EL (cell line): ENCODE measurements around the gene FN1.

Experiments
- DNase-seq: peaks from one replicate; pipeline ENCODE4 v3.0.0-alpha.2; 2016

The FN1 gene

GRCh38 chr2:215405722-215406581 is 29.9 kb downstream of the FN1 start:
- DNase-seq: no peak

DNA sequence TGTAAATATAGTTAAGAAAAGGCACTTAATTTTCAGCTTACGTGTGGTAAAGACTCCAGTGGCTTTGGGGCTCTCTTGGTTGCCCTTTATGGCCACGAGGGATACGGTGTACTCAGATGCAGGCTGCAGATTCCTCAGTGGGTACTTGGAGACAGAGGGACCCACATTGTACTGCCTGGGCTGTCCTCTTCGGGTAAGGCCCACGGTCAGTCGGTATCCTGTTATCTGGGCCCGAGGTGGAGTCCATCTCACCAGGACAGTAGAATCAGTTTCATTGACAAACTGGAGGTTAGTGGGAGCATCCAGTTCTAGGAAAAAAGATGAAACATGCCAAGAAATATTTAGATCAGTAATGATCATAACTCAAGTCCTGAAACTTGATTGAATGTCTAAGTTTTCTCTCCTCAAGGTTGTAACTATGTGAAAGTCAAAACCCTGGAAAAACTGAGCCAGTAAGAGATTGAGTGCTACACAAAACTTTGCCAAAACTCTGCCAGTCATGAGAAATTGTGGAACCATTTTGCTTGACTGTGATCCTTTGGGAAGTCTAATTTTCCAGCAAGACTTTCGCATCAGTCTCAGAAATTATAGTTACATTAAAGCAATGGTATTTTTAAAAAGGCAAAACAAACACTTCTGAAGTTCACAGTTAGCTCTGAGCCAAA is 31.4 kb downstream of the FN1 start:
- DNase-seq: no peak

- DNase-seq: no peak
Observed at GRCh38 chr2:215403441-215404347, 32.2 kb downstream of the FN1 start.

GRCh38 chr2:215401896-215402379 is 33.9 kb downstream of the FN1 start:
- DNase-seq: peak; percentile 87

DNA sequence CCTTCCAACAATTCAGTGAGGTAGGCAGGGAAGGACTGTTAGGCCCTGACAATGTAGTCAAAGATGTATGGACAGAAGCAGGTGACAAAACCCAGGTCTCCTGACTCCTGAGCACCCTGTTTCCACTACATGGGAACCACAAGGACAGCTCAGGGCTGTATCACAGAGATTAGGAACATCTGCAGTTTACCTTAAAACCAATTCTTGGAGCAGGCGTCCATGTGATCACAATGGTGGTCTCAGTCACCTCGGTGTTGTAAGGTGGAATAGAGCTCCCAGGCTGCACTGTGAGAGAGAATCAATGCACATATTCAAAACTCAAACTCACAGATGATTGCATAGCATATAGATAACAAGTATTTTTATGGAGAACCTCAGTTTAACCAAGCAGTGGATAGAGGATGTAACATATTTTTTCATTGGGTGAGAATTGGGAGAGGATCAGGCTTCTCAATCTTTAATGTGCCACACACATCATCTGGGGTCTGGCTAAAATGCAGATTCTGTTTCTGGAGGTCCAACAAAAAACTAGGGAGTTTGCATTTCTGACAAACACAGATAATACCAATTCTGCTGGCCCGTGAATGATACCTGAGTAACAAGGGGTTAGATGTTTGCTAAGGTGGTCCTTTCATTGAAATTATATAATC is 36.7 kb downstream of the FN1 start:
- no peak for DNase-seq

DNA sequence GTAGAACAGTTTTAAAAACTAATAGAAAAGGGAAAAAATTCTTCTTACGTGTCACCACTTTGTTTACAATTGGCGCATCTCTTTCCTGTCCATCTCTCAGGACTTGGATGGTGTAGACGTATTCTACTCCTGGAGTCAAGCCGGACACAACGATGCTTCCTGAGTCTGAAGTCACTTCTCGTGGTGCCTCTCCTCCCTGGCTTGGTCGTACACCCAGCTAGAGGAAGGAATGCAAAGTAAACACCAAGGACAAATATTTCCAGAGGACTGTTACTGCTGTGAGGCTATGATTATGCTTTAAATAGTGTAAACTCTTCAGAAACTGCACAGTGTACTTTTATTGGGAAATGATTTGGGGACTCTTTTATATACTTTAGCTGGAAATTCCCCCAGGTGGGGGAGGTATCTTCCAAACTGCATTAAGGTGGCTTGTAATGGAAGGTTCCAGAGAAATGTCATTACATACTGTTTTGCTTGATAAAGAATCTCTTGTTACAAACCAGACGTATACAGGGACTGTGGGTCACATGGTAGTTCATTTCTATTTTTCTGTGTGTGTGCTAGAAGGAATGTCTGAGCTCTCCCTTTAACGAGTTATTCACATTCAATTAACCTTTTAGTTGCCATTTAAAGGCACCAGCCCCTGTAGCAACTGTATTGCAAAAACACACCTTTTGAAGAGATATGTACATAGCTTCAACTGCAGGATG is 38.1 kb downstream of the FN1 start:
- peak; percentile 20 for DNase-seq

- DNase-seq: peak; percentile 83
Observed at GRCh38 chr2:215396595-215397313, 39.1 kb downstream of the FN1 start.

DNA sequence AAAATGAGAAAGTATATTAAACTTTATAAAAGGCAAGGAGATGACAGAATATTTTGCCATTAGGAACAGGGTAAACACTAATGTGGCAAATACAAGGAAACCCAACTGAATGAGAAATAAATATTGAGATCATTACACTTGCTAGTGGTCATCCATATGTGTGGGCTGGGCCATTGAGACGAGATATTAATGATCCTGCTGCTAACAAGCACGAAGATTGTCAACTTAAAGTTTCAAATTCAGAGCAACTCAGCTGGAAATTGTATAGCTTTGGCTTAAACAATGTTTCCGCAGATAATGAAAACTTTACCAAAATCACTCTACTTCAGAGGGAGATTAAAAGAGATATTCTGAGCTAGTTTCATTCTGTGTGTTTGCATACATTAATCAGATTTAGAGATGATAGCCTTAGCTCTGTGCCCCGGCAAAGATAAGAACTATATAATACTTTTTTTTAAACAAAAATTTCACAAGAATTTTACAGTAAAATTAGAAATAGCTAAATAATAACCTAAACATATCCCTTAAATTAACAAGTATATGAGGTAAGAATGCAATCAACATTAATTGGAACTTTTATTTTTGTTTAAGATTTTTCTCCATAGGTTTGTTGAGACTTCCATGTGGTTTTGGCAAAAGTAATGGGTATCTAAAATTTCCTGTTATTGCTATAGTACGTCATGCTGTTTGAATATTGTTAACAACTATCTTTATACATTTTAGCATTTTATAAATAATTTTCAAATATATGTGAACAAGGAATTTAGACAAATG is 40.0 kb downstream of the FN1 start:
- no peak for DNase-seq

DNA sequence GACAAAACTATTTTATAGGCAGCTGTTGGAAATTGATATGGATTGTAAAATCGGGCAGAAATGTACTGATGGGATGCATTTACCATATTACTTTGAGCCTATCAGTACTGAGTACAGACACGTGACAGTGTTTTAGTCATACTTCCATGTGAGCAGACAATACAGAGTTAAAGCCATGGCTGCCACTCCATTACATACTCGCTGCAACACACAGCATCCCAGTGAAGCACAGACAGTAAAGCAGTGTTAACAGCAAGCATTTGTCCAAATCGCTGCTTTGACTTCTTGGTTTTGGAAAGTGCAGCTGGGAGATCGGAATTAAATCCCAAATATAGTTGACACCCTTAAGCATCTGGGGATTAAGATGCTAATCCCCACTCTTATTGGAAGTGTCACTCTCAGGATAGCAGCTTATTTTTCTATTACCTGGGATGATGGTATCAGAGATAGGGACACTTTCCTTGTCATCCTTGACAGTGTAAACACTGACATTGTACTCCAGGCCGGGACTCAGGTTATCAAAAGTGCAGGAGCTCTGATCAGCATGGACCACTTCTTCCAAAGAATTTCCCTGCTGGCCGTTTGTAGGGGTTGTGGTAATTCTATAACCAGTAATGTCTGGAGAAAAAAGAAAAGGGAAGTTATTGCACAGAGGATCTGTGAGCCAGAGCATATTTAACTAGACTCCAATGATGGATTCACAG is 41.6 kb downstream of the FN1 start:
- no peak for DNase-seq

DNA sequence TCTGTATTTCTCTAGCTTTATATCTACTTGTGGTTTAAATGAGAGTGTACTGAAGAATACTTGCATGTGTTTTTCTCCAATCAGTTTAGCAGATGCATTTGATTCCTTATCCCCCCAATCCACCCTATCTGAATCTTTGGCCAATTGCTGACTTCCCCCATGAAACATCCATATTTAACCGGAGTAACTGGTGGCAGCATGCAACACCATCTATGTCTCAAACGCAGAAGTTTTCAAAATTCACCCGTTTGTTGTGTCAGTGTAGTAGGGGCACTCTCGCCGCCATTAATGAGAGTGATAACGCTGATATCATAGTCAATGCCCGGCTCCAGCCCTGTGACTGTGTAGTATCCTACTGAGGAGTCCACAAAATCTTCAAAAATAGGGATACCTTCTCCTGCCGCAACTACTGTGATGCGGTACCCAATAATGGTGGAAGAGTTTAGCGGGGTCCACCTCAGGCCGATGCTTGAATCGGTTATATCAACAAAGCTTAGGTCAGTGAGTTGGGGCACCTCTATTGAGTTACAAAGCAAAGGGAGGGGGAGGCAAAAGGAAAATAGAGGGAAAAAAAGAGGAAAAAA is 43.1 kb downstream of the FN1 start:
- DNase-seq: no peak

GRCh38 chr2:215392164-215392563 is 43.7 kb downstream of the FN1 start:
- no peak for DNase-seq

- DNase-seq: no peak
Observed at GRCh38 chr2:215391531-215391930, 44.3 kb downstream of the FN1 start.

- DNase-seq: no peak
Observed at GRCh38 chr2:215390550-215390913, 45.3 kb downstream of the FN1 start.

DNA sequence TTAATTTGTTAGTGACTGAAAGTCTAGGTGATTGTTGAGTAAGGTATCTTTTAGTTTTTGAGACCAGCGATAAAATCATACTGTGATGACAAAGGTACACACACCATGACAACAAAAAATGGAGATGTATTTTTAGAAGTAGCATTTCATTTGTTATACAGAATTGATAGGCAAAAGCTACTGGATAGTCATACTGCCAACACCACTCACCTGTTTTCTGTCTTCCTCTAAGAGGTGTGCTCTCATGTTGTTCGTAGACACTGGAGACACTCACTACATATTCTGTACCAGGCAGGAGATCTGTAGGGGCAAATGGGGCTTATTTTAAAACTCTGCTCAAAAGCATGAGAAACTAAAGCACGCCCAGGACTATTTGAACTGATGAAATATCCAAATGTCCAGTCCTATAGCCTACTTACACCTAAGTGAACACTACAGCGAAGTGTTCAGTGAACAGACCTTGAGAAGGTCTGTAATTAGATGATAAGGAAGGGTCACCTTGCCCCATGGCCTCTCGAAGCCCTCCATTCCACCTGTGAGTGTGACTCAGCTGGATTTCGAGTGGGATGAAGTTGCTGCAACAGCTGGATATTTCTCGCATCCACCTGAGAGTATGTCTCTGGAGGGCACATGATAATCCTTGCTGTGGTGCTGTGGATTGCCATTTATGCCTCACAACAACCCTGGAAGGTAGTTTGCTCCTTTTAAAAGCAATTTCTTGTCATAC is 47.7 kb downstream of the FN1 start:
- no peak for DNase-seq

GRCh38 chr2:215386566-215386965 is 49.3 kb downstream of the FN1 start:
- no peak for DNase-seq

- DNase-seq: no peak
Observed at GRCh38 chr2:215384710-215385109, 51.2 kb downstream of the FN1 start.

DNA sequence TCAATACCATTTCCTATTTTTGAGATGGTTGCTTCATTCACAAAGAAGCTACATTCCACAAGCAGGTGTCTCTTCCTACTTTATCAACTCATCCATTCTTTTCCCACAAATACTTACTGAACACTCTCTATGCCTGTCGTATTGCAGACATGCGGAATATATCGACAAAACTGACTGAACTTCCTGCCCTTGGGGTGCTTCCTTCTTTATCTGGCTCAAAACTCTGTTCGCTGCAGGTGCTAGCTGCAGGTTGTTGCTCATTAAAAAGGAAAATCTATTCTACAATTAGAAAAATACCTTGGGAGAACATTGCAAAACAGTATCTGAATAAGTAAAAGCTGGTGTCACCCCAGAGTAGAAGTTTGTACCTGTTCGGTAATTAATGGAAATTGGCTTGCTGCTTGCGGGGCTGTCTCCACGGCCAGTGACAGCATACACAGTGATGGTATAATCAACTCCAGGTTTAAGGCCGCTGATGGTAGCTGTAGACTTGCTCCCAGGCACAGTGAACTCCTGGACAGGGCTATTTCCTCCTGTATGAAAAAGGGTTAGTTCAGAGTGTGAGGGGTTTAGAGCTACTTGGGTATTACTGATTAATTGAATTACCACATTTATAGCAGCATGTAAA is 52.1 kb downstream of the FN1 start:
- DNase-seq: no peak

- DNase-seq: no peak
Observed at GRCh38 chr2:215382480-215382879, 53.4 kb downstream of the FN1 start.
